H9 (cell line): ENCODE data around the gene PDE6D. TPM values are rescaled to one million over a fixed set of nuclear protein-coding genes. Genes with fewer than 3 reads are reported as not detected.
A peak's percentile ranks its signal among the peaks of the same experiment; 100 is the strongest.

Experiments used
- DNase-seq: peaks from one replicate; pipeline ENCODE4 v3.0.0-alpha.2; 2017
- H2AFZ ChIP-seq: one replicate; pipeline ENCODE4 v1.6.1; 2013; ENCODE audit warnings: mild to moderate bottlenecking, low read length, control low read depth, moderate library complexity
- H2AK5ac ChIP-seq: 2 replicates; pipeline ENCODE4 v1.6.1; 2013; ENCODE audit warnings: low read length, control low read depth, mixed read lengths; ENCODE audit not compliant: insufficient read length
- H2BK120ac ChIP-seq: one replicate; pipeline ENCODE4 v1.6.1; 2013; ENCODE audit warnings: low read depth, mild to moderate bottlenecking, low read length, control low read depth, inconsistent platforms; ENCODE audit not compliant: poor library complexity, severe bottlenecking
- H2BK12ac ChIP-seq: 2 replicates; pipeline ENCODE4 v1.6.1; 2013; ENCODE audit warnings: low read length, control low read depth, mixed read lengths, low read depth; ENCODE audit not compliant: insufficient read length
- H2BK15ac ChIP-seq: 2 replicates; pipeline ENCODE4 v1.6.1; 2013; ENCODE audit warnings: low read depth, low read length, control low read depth
- H2BK20ac ChIP-seq: one replicate; pipeline ENCODE4 v1.6.1; 2013; ENCODE audit warnings: low read depth, mild to moderate bottlenecking, low read length, control low read depth, inconsistent platforms; ENCODE audit not compliant: poor library complexity, severe bottlenecking
- H2BK5ac ChIP-seq: 2 replicates; pipeline ENCODE4 v1.6.1; 2013; ENCODE audit warnings: low read length, control low read depth, mixed read lengths; ENCODE audit not compliant: insufficient read length
- H3K14ac ChIP-seq: 2 replicates; pipeline ENCODE4 v1.6.1; 2013; ENCODE audit warnings: low read length, control low read depth; ENCODE audit not compliant: insufficient read depth
- H3K18ac ChIP-seq: 2 replicates; pipeline ENCODE4 v1.6.1; 2013; ENCODE audit warnings: low read depth, mild to moderate bottlenecking, mixed read lengths, low read length, control low read depth; ENCODE audit not compliant: insufficient read length
- H3K23ac ChIP-seq: 2 replicates; pipeline ENCODE4 v1.6.1; 2013; ENCODE audit warnings: low read length, control low read depth, mixed read lengths, low read depth; ENCODE audit not compliant: insufficient read length
- H3K23me2 ChIP-seq: 2 replicates; pipeline ENCODE4 v1.6.1; 2013; ENCODE audit warnings: low read depth, mild to moderate bottlenecking, mixed read lengths, low read length, control low read depth; ENCODE audit not compliant: insufficient read length, poor library complexity, severe bottlenecking
- H3K27ac ChIP-seq: 2 replicates; pipeline ENCODE4 v1.5.1; 2013; ENCODE audit warnings: low read length, control low read depth, mixed read lengths, low read depth; ENCODE audit not compliant: insufficient read length
- H3K27me3 ChIP-seq: 2 replicates; pipeline ENCODE4 v1.6.1; 2013; ENCODE audit warnings: low read length, control low read depth, inconsistent platforms; ENCODE audit not compliant: insufficient read depth
- H3K4ac ChIP-seq: 2 replicates; pipeline ENCODE4 v1.6.1; 2013; ENCODE audit warnings: low read depth, mild to moderate bottlenecking, control low read depth, inconsistent platforms, low read length, moderate library complexity
- H3K4me1 ChIP-seq: 2 replicates; pipeline ENCODE4 v1.6.1; 2013; ENCODE audit warnings: low read length, control low read depth, inconsistent platforms; ENCODE audit not compliant: insufficient read depth
- H3K4me2 ChIP-seq: 2 replicates; pipeline ENCODE4 v1.6.1; 2013; ENCODE audit warnings: low read length, control low read depth, mixed read lengths; ENCODE audit not compliant: insufficient read length, insufficient read depth
- H3K56ac ChIP-seq: 2 replicates; pipeline ENCODE4 v1.6.1; 2013; ENCODE audit warnings: low read depth, mild to moderate bottlenecking, mixed read lengths, low read length, control low read depth; ENCODE audit not compliant: insufficient read length
- H3K79me1 ChIP-seq: 2 replicates; pipeline ENCODE4 v1.6.1; 2013; ENCODE audit warnings: low read depth, mild to moderate bottlenecking, moderate library complexity, low read length, control low read depth, inconsistent platforms; ENCODE audit not compliant: insufficient read depth, poor library complexity, severe bottlenecking
- H3K79me2 ChIP-seq: 2 replicates; pipeline ENCODE4 v1.6.1; 2013; ENCODE audit warnings: low read length, control low read depth, inconsistent platforms; ENCODE audit not compliant: insufficient read depth
- H3K9ac ChIP-seq: 2 replicates; pipeline ENCODE4 v1.6.1; 2013; ENCODE audit warnings: low read length, control low read depth, mixed read lengths; ENCODE audit not compliant: insufficient read length; ENCODE audit errors: extremely low read depth
- H3K9me3 ChIP-seq: one replicate; pipeline ENCODE4 v1.6.1; 2013; ENCODE audit warnings: low read depth, low read length, inconsistent platforms; ENCODE audit not compliant: control insufficient read depth
- H3T11ph ChIP-seq: one replicate; pipeline ENCODE4 v1.6.1; 2013; ENCODE audit warnings: mild to moderate bottlenecking, low read length, control low read depth, inconsistent platforms
- H4K20me1 ChIP-seq: one replicate; pipeline ENCODE4 v1.6.1; 2013; ENCODE audit not compliant: control insufficient read depth, insufficient read length, insufficient read depth
- H4K5ac ChIP-seq: 2 replicates; pipeline ENCODE4 v1.6.1; 2013; ENCODE audit warnings: low read depth, mild to moderate bottlenecking, mixed read lengths, low read length, control low read depth; ENCODE audit not compliant: insufficient read length
- H4K8ac ChIP-seq: replicated peaks from 2 replicates; pipeline ENCODE4 v1.6.1; 2013; ENCODE audit warnings: low read length, control low read depth, mixed read lengths, low read depth; ENCODE audit not compliant: insufficient read length
- H4K91ac ChIP-seq: 2 replicates; pipeline ENCODE4 v1.6.1; 2013; ENCODE audit warnings: low read depth, mild to moderate bottlenecking, moderate library complexity, mixed read lengths, low read length, control low read depth; ENCODE audit not compliant: insufficient read length
- H3K27ac Mint-ChIP-seq, 3 experiments: 2 replicates in 2 of 3; 3 replicates in 1 of 3; pipeline ENCODE4 v1.8.0; 2020 to 2021; ENCODE audit warnings: mixed read lengths in 3 of 3, mild to moderate bottlenecking in 1 of 3, moderate library complexity in 1 of 3
- H3K27me3 Mint-ChIP-seq: 2 replicates; pipeline ENCODE4 v1.8.0; 2021; ENCODE audit warnings: low read depth, mild to moderate bottlenecking, moderate library complexity, mixed read lengths
- H3K36me3 Mint-ChIP-seq, 3 experiments: 2 replicates in 2 of 3; 3 replicates in 1 of 3; pipeline ENCODE4 v1.8.0; 2020 to 2021; ENCODE audit warnings: low read depth in 3 of 3, mixed read lengths in 3 of 3; ENCODE audit not compliant: insufficient read depth in 1 of 3
- H3K4me1 Mint-ChIP-seq, 2 experiments: 2 replicates each; pipeline ENCODE4 v1.8.0; 2020; ENCODE audit warnings: mixed read lengths in 2 of 2
- H3K4me3 Mint-ChIP-seq, 2 experiments: 2 replicates in 1 of 2; 3 replicates in 1 of 2; pipeline ENCODE4 v1.8.0; 2020 to 2021; ENCODE audit warnings: mild to moderate bottlenecking in 2 of 2, mixed read lengths in 2 of 2, moderate library complexity in 1 of 2
- H3K9me3 Mint-ChIP-seq, 2 experiments: 2 replicates in 1 of 2; 3 replicates in 1 of 2; pipeline ENCODE4 v1.8.0; 2020; ENCODE audit warnings: mild to moderate bottlenecking in 2 of 2, mixed read lengths in 2 of 2, moderate library complexity in 1 of 2
- total RNA-seq: library from RNA; stranded (reverse); gene quantifications from 2 replicates; pipeline ENCODE4 v1.2.1, GENCODE V29; 2021
- TF ChIP-seq, protein P1 (sequence below): fragments of 200-600 bp; sonication (generic); conservative IDR thresholded peaks from 3 replicates; pipeline ENCODE4 v1.8.0; 2021; ENCODE audit warnings: antibody characterized with exemption, mild to moderate bottlenecking

PDE6D gene
- total RNA-seq, 1 experiment from 2014 or later: 33.7 TPM

DNA sequence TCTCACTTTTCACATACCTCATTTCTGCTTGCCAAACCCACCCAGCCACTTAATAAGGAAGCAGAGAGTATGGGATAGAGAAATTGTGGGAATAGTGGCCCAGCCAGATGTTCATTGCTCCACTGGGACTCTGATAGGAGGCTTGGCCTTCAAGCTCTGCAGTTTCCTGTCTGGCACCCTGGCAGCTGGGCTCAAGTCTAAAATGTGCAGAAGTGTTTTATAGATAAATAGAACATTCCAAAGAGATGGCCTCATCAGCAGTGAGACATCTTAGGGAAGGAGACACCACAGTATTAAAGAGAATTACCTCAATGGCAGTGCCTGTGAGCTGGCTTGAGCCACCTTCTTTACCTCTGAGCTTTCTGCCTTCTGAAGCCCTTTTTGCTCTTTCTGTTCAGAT lies 29.8 kb upstream of the PDE6D start:
- no peak overlapping the region for H3K9ac ChIP-seq

More for the DNA sequence above, 29.8 kb upstream of the PDE6D start:
- no peak overlapping the region for H3T11ph ChIP-seq
- no peak overlapping the region for H2BK12ac ChIP-seq
- no peak overlapping the region for H2BK20ac ChIP-seq
- no peaks in the 10 kb centered on the region for H3K9me3 ChIP-seq
- H4K91ac ChIP-seq: no peak overlapping the region
- H3K56ac ChIP-seq: no peak overlapping the region
- no peak overlapping the region for H4K8ac ChIP-seq
- H3K79me2 ChIP-seq: no peaks in the 10 kb centered on the region
- no peaks in the 10 kb centered on the region for H4K20me1 ChIP-seq
- H3K79me1 ChIP-seq: no peaks in the 10 kb centered on the region
- no peak overlapping the region for H2BK15ac ChIP-seq
- no peak overlapping the region for H3K23ac ChIP-seq
- no peak overlapping the region for H2AFZ ChIP-seq
- no peak overlapping the region for H3K18ac ChIP-seq
- no peak overlapping the region for H2BK5ac ChIP-seq
- H3K23me2 ChIP-seq: no peaks in the 10 kb centered on the region
- H3K4me2 ChIP-seq: no peak overlapping the region
- Mint-ChIP-seq H3K27ac (peak overlapping the region in 1 of 3 experiments; percentile 59; a peak in 2 of 7 replicates), H3K9me3 (peaks cover 0 to 12% of the 10 kb centered on the region in 2 experiments; a peak in 3 of 5 replicates), H3K36me3 (peaks cover 23 to 51% (median 43%) of the 10 kb centered on the region in 3 experiments), H3K4me1 (no peaks in the 10 kb centered on the region), H3K27me3 (no peaks in the 10 kb centered on the region), H3K4me3 (no peak overlapping the region)
- no peak overlapping the region for H3K27ac ChIP-seq
- no peak overlapping the region for H2BK120ac ChIP-seq
- H4K5ac ChIP-seq: no peak overlapping the region
- no peak overlapping the region for H2AK5ac ChIP-seq
- no peak for DNase-seq
- no peak overlapping the region for H3K14ac ChIP-seq
- TF ChIP-seq, protein P1, sequence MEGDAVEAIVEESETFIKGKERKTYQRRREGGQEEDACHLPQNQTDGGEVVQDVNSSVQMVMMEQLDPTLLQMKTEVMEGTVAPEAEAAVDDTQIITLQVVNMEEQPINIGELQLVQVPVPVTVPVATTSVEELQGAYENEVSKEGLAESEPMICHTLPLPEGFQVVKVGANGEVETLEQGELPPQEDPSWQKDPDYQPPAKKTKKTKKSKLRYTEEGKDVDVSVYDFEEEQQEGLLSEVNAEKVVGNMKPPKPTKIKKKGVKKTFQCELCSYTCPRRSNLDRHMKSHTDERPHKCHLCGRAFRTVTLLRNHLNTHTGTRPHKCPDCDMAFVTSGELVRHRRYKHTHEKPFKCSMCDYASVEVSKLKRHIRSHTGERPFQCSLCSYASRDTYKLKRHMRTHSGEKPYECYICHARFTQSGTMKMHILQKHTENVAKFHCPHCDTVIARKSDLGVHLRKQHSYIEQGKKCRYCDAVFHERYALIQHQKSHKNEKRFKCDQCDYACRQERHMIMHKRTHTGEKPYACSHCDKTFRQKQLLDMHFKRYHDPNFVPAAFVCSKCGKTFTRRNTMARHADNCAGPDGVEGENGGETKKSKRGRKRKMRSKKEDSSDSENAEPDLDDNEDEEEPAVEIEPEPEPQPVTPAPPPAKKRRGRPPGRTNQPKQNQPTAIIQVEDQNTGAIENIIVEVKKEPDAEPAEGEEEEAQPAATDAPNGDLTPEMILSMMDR: no peak
- no peaks in the 10 kb centered on the region for H3K27me3 ChIP-seq
- no peaks in the 10 kb centered on the region for H3K4me1 ChIP-seq
- H3K4ac ChIP-seq: no peak overlapping the region
